Stimulated activated CD4-positive, alpha-beta T cell treated with anti-CD3 and anti-CD28 coated beads, Interleukin-12 subunit alpha, Interleukin-12 subunit beta, amount 100 ng/mL, for 48 hours (primary cell): ENCODE measurements around the gene PLCB2.
A peak's percentile ranks its signal among the peaks of the same experiment; 100 is the strongest.

Experiments
- DNase-seq, 3 donors: peaks; one replicate each; pipeline ENCODE4 v3.0.0-alpha.2; 2020; ENCODE audit warnings: low read depth in 2 of 3, low spot score in 1 of 3

Gene PLCB2

DNA sequence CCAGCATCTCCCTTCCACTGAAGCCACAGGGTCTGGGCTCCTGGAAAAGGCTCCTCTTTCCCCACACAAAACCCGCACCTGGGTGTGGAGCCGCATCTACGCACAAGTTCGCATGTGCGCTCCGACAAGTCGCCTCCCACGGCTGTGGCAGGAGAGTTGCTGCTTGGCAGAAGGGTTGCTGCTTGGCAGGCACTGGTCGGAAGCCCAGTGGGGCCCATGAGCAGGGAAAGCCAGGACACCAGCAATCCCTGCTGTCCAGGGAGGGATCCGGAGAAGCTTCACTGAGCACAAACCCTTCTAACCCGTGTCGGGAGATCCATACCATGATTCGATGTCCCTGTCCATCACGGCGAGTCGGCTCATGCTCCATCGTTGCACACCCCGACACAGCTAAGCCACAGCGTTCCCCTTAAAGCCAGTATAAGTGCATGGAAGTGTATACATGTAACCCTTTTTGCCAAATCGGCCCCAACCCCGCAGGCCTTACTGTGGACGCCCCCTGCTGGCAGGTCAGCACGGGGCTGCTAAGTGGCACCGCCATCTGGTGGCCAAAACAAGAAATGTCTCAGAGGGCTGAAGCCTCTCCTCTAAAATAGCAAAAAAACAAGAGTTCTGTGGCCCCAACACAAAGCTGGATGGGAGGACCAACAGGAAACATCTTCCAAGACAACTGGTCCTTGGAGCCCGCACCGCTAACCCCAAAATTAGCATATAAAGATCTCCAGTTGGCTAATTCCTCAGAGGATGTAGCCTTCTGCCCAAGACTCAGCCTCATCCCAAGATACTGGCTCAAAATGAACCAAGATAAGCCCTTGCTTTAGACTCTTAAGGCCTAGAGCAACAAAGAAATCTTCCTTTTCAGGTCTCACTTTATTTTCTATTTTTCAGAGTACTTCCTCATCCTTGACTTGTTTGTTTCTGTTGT is 33.1 kb downstream of the PLCB2 start:
- DNase-seq, result peak; percentile 75 to 90 (median 80)

DNA sequence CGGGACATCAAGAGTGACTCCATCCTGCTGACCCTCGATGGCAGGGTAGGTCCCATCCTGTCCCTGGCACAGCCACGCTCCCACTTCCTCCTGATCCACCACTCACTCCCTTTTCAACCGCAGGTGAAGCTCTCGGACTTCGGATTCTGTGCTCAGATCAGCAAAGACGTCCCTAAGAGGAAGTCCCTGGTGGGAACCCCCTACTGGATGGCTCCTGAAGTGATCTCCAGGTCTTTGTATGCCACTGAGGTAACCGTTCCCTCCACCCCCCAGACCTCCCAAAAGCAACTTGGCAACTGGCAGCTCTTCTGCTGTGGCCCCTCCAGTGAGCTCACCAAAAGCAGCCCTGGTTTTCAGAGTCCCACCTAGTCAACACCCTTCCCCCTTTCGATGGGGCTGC is 34.3 kb downstream of the PLCB2 start:
- DNase-seq, result no peak

DNA sequence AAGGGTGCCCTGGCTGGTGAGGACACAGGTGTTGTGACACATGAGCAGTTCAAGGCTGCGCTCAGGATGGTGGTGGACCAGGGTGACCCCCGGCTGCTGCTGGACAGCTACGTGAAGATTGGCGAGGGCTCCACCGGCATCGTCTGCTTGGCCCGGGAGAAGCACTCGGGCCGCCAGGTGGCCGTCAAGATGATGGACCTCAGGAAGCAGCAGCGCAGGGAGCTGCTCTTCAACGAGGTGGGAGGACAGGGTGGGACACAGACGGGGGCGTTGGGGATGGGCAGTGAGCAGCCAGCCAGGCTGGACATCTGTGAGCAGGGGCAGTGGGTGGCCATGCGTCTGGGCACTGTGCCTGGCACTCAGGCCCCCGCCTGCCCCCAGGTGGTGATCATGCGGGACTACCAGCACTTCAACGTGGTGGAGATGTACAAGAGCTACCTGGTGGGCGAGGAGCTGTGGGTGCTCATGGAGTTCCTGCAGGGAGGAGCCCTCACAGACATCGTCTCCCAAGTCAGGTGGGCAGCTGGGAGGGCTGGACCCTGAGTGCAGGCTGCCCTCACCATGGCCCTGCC is 35.2 kb downstream of the PLCB2 start:
- DNase-seq, result no peak

DNA sequence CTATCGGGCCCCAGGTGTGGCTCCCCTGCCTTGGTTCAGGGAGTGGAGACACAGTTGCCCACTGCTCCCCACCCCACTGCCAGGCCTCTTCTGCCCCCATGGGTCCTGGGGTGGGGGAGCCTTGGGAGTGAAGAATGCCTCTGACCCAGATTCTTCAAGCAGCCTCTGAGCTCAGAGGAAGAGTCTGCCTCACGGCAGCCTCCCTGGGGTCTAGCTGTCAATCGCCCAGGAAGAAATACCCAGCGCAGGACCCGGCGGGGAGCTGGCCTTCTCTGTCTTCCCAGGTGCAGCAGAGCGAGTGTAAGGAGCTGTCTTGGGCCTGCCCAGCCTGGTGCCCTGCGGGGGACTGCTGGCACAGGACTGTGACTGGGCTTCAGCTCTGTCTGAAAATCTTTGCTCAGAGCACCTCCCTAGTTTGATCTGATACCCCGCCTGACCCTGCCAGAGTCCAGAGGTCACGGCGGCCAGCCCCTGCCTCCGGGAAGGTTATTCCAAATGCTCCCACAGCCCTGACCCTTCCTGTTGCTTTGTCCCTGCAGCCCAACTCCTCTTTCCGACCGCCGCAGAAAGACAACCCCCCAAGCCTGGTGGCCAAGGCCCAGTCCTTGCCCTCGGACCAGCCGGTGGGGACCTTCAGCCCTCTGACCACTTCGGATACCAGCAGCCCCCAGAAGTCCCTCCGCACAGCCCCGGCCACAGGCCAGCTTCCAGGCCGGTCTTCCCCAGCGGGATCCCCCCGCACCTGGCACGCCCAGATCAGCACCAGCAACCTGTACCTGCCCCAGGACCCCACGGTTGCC is 35.9 kb downstream of the PLCB2 start:
- no peak for DNase-seq

DNA sequence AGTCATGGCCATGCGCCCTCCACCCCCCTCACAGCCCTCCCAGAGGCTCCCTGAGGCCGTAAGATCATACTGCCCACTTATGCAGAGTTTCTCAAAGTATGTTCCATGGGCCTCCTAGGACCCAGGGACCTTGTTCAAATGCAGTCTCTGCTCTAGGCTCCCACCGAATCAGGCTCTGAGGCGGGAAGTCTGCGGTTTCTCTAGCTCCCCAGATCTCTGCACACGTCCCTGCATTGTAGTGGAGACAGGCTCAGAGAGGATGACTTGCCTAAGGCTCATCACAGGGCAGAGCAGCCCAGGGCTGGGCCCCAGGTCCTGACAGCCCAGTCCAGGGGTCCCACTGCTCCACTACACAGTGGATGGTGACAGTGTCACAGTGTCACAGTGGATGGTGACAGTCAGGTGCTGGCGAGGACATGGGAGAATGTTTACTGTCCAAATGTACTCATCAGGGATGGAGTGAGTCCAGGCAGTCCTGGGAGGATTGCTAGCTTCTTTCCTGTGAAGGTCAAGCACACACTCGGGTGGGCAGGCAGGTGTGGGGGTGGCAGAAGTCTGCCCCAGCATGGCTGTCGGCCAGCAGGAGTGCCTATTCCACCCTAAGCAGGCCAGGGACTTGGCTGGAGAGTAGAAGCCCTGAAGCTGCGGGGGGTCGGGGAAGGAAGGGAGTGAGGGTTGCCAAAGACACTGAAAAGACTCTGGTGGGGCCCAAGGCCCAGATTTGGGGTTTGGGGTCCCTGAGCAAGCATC is 37.3 kb downstream of the PLCB2 start:
- DNase-seq, result no peak

DNA sequence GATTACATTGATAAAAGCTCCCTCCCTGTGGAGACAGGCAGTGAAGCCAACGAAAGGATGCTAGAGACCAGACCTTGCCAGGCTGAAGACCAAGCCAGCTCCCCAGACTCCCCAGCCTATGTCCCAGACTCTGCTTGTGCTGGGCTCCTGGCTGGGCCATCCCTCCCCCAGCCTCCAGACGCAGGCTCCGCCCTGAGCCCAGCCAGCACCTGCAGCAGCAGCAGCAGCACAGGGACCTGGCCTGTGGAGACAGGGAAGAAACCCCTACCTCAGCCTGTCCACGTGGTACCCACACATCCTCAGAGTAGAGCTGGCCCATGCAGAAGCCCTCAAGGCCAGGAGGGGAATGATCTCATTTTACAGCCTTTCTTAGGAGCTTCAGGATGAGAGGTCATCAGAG is 38.1 kb downstream of the PLCB2 start:
- no peak for DNase-seq

DNA sequence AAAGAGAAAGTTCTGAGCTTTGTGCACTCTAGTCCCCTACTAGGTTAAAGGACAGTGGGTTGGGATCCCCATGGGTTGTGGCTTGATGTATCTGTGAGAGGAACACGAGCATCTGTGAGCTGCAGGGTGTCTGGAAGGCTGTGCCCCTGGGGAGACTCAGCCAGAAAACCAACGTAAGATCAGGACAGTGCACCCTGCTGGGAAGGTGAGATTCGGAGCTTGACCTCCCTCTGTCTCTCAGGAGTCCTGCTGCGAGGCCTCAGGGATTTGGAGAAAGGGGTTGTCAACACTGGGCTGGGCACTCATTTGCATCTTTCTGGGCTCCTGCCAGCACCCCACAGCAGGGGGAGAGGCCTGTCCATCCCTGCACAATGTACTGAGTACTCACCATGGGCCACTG is 40.1 kb downstream of the PLCB2 start:
- DNase-seq, result no peak

DNA sequence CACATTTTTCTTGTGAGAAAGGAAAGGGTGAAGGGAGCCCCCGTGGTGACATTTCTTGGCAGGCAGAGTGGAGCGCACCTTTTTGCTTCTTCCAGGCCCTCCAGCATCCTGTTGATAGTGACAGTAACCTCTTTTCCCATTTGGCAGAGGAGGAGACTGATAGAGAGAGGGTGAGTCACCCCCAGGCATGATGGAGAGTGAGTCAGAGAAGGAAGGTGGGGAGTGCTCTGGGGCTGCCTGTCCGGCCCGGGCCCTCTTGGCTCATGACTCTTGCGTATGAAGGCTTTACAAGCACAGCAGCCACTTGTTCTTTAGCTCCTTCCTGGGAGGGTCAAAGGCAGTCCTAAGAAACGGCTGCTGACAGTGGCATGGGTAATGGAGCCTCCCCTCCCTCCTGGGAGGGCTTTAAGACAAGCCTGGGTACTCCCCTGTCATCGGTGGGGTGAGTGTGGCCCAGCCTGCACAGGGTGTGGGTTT is 40.9 kb downstream of the PLCB2 start:
- DNase-seq, result no peak

DNA sequence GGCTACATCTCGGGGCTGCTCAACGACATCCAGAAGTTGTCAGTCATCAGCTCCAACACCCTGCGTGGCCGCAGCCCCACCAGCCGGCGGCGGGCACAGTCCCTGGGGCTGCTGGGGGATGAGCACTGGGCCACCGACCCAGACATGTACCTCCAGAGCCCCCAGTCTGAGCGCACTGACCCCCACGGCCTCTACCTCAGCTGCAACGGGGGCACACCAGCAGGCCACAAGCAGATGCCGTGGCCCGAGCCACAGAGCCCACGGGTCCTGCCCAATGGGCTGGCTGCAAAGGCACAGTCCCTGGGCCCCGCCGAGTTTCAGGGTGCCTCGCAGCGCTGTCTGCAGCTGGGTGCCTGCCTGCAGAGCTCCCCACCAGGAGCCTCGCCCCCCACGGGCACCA is 41.9 kb downstream of the PLCB2 start:
- DNase-seq, result no peak

DNA sequence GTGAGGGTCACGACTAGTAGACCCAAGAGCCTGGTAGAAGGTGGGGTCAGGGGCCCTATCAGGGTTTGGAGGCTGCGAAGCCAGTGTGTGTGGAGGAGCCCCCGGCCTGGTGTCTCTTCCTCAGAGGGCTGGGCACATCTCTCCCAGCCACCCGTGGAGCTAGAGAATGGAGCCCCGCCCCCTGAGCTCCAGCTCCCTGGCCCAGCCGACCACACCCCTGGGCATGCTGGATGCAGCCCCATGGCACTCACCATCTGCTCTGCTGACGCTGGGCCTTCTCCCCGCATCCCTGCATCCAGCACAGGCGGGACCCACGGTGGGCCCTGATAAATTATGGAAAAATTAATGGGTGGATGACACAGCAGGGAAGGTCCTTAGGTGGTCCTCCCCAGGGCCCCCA is 42.4 kb downstream of the PLCB2 start:
- DNase-seq, result no peak

DNA sequence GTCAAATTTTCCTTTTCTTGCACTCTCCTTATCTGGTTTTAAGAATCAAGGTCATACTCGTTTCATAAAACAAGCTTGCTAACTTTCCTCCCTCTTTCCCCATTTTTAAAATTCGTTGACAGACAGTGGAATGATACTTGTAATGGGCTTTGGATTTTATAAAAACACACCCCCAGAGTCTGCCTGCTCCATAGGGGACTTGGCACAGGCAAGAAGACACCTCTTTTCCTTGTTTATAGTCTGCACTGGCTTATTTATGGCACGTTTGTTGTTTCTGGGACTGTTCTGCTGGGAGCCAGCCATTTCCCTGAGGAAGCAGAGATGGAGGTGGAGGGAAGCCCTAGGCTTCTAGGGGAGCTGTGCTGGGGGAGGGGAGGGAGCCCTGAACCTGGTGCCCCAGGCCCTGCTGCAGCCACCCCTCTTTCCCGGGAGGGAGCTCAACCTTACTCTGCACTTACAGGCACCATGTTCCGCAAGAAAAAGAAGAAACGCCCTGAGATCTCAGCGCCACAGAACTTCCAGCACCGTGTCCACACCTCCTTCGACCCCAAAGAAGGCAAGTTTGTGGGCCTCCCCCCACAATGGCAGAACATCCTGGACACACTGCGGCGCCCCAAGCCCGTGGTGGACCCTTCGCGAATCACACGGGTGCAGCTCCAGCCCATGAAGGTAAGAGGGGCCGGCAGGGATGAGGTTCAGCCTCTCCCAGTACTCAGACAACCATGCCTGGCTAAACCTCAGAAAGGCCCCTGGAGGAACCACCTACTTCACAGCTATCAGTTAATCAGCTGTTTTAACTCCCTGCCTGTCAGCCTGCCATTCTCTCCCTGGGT is 43.2 kb downstream of the PLCB2 start:
- DNase-seq, result no peak

DNA sequence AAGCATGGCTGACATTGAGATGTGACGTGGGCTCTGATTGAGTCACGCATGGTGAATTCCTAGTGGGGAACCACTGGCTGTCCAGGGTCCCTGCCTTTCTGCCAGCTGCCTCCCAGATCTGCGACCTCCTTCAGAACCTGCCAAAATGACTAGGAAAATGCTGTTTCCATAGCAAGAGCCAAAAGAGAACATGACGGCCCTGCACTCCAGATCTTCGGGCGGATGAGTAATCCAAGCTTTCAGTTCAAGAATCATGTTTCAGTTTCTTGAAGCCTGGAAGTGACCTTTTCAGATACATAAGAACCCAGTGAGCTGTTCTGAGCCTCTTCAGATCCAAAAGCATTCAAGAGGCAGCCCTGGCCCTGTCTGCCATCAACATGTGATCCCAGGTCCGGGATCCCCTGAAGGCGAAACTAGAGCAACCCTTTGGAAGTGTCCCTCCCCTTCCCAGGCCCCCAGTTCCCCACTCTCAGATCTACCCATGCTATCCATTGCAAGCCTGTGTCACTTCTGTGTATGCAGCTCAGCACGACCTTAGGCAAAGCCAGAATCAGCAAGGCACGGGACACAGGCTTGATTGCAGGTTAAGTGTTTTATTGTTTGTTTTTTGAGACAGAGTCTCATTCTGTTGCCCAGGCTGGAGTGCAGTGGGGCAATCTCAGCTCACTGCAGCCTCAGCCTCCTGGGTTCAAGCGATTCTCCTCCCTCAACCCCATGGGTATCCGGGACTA is 44.5 kb downstream of the PLCB2 start:
- no peak for DNase-seq

DNA sequence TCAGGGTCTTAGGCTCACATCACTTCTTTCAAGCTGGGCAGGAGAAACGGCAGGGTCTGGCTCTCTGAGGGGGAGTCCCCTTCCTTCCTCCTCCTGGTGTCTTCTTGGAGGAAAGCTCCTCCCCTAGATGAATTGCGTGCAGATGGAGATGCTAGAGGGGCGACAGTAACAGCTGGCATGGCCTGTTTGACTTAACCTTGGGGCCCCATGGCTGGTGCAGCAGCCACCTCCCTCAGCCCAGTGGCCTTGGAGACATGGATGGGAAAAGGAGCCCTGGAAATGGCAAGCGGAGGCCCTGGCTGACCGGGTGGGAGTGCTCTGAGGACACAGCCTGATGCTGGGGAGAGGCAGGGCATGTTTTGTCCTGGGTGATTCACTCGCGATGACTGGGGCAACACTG is 48.7 kb downstream of the PLCB2 start:
- no peak for DNase-seq

DNA sequence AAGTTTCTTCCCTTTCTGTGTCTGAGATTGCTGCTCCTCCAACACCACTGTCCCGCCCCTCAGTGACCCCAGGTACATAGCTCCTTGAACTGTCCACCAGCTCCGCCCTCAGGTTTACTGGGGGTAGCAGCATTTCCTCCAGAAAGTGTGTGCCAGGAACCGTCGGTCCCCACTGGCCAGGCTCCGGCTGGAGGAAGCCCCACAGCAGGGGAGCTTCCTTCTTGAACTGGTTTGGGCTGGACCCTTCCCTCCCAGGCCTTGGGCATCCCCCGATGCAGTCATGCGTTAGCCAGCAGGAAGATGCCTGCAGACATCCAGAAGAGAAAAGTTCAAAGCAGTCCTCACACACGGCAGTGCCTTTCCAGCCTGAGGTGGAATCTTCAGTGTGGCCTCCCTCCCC is 49.2 kb downstream of the PLCB2 start:
- DNase-seq, result no peak

DNA sequence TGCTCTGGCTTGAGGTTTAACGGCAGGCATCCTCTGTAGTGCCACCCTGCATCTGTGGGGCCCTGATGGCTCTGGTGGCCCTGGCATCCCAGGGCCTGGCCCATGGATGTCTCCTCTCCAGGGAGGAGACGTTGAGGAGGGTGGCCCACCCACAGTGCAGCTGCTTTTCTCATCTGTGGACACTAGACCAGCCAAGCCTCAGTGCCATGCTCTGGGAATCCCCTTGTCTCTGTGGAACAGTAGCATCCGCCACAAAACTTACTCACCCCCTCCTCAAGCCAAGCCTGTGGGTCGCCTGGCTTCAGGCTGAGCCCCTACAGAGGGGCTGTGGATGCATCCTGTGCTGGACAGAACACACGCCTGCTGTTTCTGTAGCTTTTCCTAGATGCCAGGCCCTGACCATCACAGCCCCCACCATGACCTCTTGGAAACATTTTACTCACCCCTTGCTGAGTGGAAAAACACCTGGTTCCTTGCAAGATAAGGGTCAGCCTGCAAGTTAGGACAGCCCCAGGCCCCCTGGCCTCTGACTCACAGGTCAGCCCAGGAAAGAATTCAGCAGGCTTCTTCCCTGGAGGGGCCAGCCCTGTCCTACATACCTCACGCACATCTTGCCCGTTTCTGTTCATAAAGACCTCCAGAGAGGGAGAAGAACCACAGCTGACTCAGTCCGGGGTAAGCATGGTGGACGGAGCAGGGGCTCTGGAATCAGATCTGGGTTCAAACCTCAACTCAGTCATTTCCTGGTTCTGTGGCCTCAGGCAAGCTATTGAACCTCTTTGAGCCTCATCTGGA is 49.9 kb downstream of the PLCB2 start:
- no peak for DNase-seq

DNA sequence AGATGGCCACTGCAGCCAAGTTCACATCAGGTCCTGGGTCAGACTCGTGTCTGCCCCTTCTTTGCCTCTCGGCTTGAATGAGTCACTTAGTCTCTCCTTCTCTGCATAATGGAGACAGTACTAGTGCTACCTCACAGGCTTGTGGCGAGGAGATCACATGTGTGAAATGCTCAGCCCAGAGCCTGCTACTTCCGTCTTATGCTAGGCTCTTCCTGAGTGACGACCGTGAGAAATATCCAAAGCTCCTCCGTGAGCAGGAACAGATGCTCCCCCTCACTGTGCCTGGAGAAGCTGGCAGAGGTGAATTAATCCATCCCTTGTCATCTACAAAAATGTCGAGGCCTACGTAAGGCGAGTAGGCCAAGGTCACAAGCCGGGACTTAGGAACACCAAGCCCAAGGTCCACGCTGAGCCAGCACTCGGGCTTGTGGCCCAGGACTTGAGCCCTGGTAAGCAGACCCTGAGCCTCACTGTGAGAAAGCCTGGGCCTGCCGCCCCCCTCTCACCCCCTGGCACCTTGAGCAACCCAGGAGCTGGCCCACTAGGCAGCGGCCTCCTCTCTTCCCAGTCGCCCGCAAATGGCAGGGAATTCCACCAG is 51.0 kb downstream of the PLCB2 start:
- DNase-seq, result no peak

DNA sequence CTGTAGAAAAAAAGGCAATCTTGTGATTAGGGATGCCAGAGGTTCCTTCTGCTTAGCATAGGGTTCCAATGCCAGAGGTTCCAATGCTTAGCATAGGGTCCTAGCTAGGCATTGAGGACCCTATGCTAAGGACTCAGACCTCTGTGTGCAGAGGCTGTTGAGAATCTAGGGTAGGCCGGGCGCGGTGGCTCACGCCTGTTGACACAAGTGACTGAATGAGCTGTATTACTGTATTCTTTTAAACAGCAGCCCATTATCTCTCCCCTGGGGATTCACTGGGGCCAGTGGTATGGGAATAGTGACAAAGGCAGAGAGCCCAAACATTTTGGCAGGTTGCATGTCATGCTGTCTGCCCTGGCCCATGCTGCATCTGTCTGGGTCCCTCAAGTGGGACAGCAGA is 52.7 kb downstream of the PLCB2 start:
- no peak for DNase-seq

DNA sequence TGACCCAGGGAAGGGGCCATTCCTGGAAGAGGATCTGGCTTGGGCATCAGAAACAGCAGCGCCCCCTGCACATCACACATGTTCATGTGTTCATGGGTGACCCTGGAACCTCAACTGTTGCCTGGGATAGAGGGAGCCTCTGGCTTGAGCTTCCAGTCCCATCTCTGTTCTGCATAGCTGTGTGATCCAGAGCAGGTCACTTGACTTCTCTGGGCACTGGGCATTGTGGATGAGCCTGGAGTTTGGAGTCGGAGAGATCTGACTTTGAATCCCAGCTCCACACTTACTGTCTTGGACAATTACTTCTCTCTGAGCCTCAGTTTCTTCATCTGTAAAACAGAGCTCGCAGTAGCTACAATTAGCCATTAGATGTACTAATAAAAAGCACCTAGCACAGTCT is 53.3 kb downstream of the PLCB2 start:
- no peak for DNase-seq
